Tracheal epithelial cell (primary cell): Measurements from ENCODE around the gene CNPPD1. TPM values are rescaled to one million over a fixed set of nuclear protein-coding genes. Genes with fewer than 3 reads are reported as not detected.

Source experiments
- total RNA-seq: library from RNA; depleted of rRNA; stranded (reverse); fragments of >200 nt; gene quantifications from 2 replicates; pipeline ENCODE4 v1.2.1, GENCODE V29; 2014

Gene CNPPD1
- 30.1 and 30.9 TPM in 2 replicates for total RNA-seq

GRCh38 chr2:219176818-219177551 is at the start of gene CNPPD1:
CNPPD1 (minus strand) TSS chr2:219176925; CDS start chr2:219176828, 97 bp downstream.

GRCh38 chr2:219218732-219219701 is 42.3 kb upstream of the CNPPD1 start, which contains the start of gene ABCB6:
ABCB6 (minus strand) TSS chr2:219218958; CDS start chr2:219218673, 285 bp downstream.

GRCh38 chr2:219206328-219207133 is 29.8 kb upstream of the CNPPD1 start, which contains the start of gene ZFAND2B:
ZFAND2B (plus strand) TSS chr2:219206782; CDS start chr2:219206988, 206 bp downstream.

GRCh38 chr2:219177552-219178376 is 1.0 kb upstream of the CNPPD1 start, which contains the start of gene RETREG2:
RETREG2 (plus strand) TSS chr2:219178275; CDS start chr2:219178353, 78 bp downstream.

GRCh38 chr2:219169930-219170654 is 6.6 kb downstream of the CNPPD1 start, which contains the start of gene SLC23A3:
SLC23A3 (minus strand) TSS chr2:219170029; CDS start chr2:219169984, 45 bp downstream.

GRCh38 chr2:219160186-219161017 is 16.3 kb downstream of the CNPPD1 start, which contains the start of gene NHEJ1:
NHEJ1 (minus strand) TSS chr2:219160815; CDS start chr2:219158362, 2,453 bp downstream.

Other genes with a start within 250 kb of the CNPPD1 start
- not detected in 2 replicates for gene CDK5R2, start 217.3 kb downstream of the CNPPD1 start, total RNA-seq
- not detected in 2 replicates for gene FEV, start 191.7 kb downstream of the CNPPD1 start, total RNA-seq
- gene CRYBA2, start 183.5 kb downstream of the CNPPD1 start, total RNA-seq, result not detected in 2 replicates
- under 0.01 TPM in 1 of 2 replicates, not detected in the other for gene CFAP65, start 135.4 kb downstream of the CNPPD1 start, total RNA-seq
- not detected in 2 replicates for gene IHH, start 116.0 kb downstream of the CNPPD1 start, total RNA-seq
- 15.2 and 20.9 TPM in 2 replicates for gene NHEJ1, start 16.1 kb downstream of the CNPPD1 start, total RNA-seq
- gene SLC23A3, start 6.9 kb downstream of the CNPPD1 start, total RNA-seq, result 0.43 and 0.48 TPM in 2 replicates
- gene RETREG2, start 1.4 kb upstream of the CNPPD1 start, total RNA-seq, result 56.9 and 72.7 TPM in 2 replicates
- gene ZFAND2B, start 29.9 kb upstream of the CNPPD1 start, total RNA-seq, result 32.8 and 40.1 TPM in 2 replicates
- gene ABCB6, start 42.0 kb upstream of the CNPPD1 start, total RNA-seq, result 38.8 and 55.2 TPM in 2 replicates
- 20.9 and 34.0 TPM in 2 replicates for gene ATG9A, start 52.7 kb upstream of the CNPPD1 start, total RNA-seq
- gene ANKZF1, start 52.9 kb upstream of the CNPPD1 start, total RNA-seq, result 55.6 and 68.7 TPM in 2 replicates
- gene GLB1L, start 68.5 kb upstream of the CNPPD1 start, total RNA-seq, result 6.6 and 7.2 TPM in 2 replicates
- gene STK16, start 68.6 kb upstream of the CNPPD1 start, total RNA-seq, result 25.5 and 36.0 TPM in 2 replicates
- not detected in 2 replicates for gene TUBA4B, start 76.3 kb upstream of the CNPPD1 start, total RNA-seq
- gene TUBA4A, start 77.0 kb upstream of the CNPPD1 start, total RNA-seq, result 75.5 and 161 TPM in 2 replicates
- gene DNAJB2, start 102.4 kb upstream of the CNPPD1 start, total RNA-seq, result 50.5 and 50.6 TPM in 2 replicates
- gene PTPRN, start 132.5 kb upstream of the CNPPD1 start, total RNA-seq, result 0.21 and 2.2 TPM in 2 replicates
- gene RESP18, start 155.8 kb upstream of the CNPPD1 start, total RNA-seq, result not detected in 2 replicates
- gene DNPEP, start 211.0 kb upstream of the CNPPD1 start, total RNA-seq, result 39.6 and 87.2 TPM in 2 replicates
- gene DES, start 241.5 kb upstream of the CNPPD1 start, total RNA-seq, result not detected in 2 replicates